H4 (cell line): Measurements from ENCODE around the gene KRTAP10-6. TPM values are rescaled to one million over a fixed set of nuclear protein-coding genes. Genes with fewer than 3 reads are reported as not detected.
"Not testable (repeated sequence)": the region's sequence is repeated elsewhere in the genome, so short reads cannot be mapped to it uniquely, and the experiment has no call there.

Experiments used
- DNase-seq: peaks from one replicate; pipeline ENCODE4 v3.0.0-alpha.2; 2015; ENCODE audit warnings: low spot score
- total RNA-seq: library from RNA; depleted of rRNA; stranded (reverse); fragments of >200 nt; shearing (Covaris generic); gene quantifications from 2 replicates; pipeline ENCODE4 v1.2.3, GENCODE V29; 2014

Gene KRTAP10-6
- total RNA-seq, 1 experiment from 2014 or later = not detected

DNA sequence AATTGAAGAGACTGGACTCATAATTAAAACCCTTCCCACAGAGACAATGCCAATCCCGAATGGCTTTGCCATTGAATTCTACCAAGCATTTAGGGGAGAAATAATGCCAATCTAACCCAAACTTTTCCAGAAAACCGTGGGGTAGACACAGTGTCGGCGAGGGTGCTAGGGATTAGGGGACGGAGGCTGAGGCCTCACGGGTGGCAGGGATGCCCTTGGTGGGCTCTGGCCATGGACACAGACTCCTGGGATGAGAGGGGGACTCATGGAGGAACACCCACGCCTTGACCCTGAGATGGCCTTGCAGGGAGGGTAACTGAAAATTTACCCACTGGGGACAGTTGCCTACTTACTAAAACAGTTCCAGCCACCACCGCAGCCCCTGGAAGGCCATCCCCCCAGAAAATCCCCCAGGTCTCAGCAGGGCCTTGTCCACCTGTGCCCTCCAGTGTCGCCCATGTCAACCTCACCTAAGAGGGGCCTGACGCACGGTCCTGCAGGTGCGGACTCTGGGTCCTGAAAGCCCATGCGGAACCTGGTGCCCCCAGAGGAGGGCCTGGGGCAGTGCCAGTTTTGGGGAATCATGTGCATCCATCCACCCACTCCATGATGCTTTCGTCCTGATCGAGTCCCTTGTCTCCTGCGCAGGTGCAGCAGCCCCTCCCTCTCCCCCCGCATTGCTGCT is 13.8 kb downstream of the KRTAP10-6 start:
- no peak for DNase-seq

DNA sequence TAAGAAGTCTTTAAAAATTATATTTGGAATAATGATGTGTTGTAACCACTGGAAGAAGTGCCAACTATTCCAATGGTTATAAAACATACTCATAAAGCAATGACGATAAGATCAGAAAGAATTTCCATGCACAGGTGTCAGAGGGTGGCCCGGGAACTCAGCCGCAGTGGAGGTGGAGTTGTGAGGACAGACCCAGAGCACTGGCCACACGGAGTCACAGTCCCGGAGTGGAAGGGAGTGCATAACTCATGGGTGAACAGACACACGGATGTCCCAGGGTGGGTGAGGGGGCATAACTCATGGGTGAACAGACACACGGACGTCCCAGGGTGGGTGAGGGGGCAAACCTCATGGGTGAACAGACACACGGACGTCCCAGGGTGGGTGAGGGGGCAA is 16.3 kb downstream of the KRTAP10-6 start:
- no peak for DNase-seq

DNA sequence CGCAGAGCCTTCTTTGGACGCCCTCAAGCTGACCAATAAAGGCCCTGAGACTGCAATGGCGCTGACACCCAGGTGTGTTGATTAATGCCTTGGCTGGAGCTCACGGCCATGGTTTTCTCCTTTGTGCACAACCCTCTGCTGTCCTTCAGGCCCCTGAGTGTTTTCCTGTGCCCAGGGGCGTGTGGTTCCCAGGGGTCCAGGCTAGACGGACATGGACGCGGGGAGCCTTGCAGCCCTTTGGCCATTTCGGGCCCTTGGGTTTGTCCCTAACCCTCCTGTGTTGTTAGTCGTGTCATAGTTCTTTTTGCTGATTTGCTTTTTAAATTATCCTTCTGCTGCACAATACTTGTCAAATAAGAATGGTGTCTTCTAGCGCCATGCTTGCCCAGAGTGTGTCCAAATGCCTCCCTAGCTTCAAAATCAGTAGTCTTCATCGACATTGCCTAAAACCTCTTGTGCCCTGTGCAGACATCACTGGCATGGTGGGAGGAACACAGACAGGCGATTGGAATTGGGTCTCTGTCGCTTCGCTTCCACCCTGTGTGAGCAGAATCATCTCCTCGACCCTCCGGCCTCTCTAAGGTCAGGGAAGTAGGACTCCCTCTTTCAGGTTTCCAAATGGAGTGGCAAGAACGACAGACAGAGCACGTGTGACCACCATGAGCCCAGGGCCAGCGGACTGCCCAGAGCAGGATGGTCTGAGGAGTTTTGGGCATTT is 16.8 kb downstream of the KRTAP10-6 start:
- no peak for DNase-seq

DNA sequence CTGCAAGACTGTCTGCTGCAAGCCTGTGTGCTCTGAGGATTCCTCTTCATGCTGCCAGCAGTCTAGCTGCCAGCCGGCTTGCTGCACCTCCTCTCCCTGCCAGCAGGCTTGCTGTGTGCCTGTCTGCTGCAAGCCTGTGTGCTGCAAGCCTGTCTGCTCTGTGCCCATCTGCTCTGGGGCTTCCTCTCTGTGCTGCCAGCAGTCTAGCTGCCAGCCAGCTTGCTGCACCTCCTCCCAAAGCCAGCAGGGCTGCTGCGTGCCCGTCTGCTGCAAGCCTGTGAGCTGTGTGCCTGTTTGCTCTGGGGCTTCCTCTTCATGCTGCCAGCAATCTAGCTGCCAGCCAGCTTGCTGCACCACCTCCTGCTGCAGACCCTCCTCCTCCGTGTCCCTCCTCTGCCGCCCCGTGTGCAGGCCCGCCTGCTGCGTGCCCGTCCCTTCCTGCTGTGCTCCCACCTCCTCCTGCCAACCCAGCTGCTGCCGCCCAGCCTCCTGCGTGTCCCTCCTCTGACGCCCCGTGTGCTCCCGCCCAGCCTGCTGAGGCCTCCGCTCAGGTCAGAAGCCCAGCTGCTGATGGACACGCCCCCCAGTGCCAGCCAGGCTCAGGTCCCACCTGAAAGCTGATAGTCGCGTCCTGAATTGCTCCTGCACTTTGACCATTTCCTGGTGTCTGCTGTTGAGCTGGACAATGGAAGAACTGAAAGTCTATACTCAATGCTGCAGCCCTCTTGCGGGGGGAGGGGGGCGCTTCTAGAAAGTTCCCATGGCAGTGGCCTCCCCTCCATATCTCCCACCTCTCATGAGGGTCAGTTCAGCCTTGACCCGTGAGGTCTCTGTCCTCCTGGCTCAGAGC is 17.6 kb downstream of the KRTAP10-6 start:
- no peak for DNase-seq

DNA sequence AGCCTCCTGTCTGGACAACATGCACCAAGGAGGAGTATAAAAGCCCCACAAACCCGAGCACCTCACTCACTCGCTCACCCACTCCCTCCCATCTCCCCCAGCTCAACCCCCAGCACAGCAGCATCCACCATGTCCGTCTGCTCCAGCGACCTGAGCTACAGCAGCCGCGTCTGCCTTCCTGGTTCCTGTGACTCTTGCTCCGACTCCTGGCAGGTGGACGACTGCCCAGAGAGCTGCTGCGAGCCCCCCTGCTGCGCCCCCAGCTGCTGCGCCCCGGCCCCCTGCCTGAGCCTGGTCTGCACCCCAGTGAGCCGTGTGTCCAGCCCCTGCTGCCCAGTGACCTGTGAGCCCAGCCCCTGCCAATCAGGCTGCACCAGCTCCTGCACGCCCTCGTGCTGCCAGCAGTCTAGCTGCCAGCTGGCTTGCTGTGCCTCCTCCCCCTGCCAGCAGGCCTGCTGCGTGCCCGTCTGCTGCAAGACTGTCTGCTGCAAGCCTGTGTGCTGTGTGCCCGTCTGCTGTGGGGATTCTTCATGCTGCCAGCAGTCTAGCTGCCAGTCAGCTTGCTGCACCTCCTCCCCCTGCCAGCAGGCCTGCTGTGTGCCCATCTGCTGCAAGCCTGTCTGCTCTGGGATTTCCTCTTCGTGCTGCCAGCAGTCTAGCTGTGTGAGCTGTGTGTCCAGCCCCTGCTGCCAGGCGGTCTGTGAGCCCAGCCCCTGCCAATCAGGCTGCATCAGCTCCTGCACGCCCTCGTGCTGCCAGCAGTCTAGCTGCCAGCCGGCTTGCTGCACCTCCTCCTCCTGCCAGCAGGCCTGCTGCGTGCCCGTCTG is 18.5 kb downstream of the KRTAP10-6 start, which contains the start of gene KRTAP10-4:
KRTAP10-4 (plus strand) TSS at position 100 of the 827 bp plus-strand sequence; CDS start at position 130, 30 bp downstream.
- DNase-seq = not testable (repeated sequence)

DNA sequence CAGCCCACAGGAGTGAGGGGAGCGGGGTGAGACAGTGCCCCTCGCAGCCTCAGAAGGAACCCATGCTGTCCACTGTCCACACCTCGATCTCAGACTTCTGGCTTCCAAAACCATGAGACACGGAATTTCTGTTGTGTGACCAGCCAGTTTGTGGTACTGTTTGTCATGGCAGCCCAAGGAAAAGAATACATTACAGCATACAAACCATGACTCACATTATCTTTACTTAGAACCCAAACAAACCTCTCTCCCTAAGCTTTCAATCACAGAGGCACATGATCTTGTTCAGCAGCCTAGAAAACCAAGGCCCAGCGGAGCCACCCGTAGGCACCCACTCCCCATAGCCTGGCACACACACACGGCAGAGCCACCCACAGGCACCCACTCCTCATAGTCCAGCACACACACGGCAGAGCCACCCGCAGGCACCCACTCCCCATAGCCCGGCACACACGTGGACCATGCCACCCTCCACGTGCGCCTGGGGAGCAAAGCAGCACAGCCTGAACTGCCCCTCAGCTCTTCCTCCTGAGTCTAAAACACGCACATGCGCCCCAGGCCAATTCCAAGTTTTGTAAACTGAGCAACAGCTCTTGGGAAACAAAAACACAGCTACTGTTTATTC is 19.2 kb downstream of the KRTAP10-6 start:
- DNase-seq = peak; percentile 57

DNA sequence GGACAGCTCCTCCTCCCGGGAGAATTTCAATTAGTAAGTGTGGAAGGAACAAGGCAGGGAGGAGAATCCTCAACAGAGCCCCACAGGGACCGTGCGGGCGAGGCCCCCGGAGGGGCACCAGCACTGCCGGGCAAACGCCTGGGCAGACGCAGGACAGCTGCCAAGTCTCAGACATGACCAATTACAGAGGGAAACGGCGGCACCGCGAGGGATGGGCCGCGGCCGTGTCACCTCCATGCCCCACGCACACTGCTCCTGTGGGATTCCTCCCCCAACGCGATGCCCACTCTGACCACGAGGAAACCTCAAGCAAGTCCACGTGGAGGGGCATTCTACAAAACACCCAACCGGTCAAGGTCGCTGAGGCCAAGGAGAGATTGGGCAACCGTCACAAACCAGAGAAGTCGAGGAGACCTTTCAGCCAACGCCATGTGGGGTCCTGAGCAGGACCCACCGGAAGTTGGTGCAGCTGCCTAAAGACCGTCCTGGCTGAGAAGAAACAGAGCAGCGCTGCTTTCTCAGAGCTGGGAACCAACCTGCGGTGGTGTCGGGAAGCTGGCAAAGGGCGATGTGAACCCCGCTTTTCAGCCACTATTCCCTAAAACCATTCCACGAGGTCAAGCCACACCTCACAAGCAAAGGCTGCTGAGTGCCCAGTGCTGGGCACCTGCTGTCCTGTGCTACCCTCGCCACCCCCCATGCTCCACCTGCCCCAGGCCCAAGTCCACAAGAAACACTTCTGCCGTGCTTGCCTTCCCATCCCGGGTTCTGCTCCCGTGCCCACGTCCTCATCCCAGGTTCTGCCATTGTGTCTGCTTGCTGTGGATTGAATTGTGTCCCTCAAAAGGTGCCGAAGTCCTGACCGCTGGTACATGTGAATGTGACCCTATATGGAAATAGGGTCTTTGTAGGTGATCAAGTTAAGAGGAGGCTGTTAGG is 20.2 kb downstream of the KRTAP10-6 start:
- no peak for DNase-seq

DNA sequence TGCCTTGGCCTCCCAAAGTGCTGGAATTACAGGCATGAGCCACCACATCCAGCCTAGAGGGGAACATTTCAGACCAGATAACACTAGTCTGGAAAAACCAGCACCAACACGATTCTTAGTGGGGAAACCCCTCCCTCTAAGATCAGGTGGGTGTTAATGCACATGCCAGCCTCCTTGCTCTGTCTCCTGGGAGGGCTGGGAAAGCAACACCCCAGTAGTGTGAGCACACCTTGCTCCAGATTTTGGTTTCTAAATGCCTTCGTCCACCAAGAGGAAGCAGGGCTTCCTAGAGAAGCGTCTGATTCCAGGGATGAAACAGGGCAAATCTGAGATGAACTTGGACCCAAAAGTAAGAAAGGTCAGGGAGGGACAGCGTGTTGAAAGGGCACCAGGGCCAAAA is 21.0 kb downstream of the KRTAP10-6 start:
- peak; percentile 4 for DNase-seq

DNA sequence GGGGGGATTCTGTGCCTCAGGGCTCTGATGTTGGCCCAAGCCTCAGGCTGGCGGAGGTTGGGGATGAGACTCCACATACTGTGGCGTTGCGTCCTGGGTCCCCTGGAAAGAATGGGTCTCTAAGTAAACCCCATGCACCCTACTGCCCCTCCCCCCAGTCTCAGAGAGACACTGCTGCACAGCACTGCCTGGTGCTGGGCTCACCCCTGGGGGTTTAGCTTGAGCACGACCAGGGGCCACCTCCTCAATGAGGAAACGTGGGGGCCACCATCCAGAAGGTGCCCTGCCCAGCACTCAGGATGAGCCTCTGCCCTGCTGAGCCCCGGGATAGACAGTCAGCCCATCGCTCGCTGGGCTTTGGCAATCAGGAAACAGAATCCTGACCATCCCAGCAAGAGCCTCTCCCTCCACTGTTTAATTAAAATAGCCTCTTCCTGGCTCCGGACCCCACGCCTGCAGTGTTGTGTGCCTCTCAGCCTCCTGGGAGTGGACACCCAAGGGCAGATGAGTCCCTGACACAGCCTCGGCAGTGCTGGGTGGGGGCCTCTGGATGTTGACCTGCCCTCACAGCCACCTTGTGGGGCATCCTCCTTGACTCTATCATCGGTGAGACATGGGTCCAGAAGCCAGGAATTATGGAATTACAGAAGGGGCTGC is 22.3 kb downstream of the KRTAP10-6 start:
- no peak for DNase-seq

DNA sequence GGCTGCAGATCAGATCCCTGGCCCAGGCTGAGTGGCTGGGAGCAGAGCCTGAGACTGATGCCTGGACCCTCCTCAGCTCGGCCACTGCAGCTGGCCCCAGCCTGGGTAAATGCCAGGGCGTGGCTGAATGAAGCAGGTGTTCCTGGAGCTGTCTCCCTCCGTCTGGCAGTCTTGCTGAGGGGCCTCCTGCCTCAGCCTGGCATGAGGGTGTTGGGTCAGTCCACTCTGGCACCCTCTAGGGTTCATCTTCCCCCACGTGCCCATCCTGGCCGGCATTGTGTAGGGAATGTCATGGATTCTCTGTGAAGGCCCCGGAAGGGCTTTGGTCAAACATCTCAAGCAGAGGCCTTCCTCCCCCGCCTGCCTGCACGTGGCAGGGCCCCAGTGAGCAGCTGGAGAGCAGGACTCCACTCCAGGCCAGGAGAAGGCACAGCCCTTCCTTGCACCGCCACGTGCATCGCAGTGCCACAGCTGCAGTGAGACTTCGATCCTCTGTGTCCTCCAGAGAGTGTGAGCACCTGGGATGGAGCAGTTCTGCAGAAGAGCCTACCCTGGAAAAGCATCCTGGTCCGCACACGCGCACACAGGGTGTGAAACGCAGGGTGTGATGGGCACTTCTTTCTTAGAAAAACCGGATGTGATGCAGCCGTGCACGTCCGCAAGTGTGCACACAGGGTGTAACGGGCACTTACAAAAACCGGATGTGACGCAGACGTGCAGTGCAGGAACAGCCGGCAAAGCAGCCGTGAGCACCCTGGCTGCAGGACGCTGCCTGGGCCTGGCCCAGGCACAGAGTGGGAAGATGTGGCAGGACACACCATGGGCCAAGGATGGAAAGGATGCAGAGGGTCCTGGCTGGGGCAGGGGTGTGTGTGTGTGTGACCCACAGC is 23.4 kb downstream of the KRTAP10-6 start:
- no peak for DNase-seq

DNA sequence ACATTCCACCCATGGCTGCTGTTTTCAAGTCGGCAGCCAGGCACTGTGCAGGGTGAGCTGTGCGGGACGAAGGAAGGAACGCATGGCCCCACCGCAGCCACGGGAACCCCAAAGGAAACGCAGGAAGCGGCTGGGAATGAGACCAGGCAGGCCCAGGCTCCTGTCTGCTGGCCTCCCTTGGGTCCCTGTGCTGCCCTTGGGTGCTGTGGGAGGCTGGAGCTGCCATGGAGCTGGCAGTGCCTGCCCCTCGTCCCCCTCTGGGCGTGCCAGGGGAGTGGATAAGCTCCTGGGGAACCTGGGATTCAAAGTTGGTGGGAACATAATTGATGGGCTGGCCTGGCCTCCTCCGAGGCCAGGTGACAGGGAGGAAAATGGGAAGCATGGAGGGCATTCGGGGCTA is 24.0 kb downstream of the KRTAP10-6 start:
- no peak for DNase-seq

DNA sequence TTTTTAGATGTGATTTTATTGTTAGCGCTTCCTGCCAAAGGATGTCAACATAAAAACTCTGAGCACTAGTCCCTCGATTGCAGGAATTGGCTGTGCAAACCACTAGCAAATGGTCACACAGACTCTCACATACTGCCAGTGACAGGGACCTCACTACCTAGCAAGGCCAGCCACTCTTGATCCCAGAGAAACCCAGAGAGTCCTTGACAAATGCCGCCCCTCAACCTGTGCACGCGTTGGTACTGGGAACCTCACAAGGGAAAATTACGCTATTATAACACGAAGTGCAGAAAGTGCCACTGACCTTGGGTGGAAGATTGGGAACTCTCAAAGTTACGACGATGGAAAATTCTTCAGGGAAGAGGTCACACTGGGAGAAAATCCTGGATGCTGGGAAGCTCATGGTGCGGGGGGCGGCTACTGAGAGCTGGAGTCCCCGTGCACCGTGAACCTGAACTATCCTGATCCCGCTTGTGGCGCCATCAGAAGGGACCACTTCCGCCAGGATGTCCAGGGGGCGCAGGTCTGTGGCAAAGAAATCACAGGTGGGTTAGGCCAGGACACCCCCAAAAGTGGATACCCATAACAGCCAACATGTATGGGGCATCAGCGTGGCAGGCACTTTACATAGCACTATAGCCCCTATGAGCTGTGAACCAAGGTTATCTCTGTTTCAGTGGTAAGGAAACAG is 24.7 kb downstream of the KRTAP10-6 start:
- DNase-seq = no peak

DNA sequence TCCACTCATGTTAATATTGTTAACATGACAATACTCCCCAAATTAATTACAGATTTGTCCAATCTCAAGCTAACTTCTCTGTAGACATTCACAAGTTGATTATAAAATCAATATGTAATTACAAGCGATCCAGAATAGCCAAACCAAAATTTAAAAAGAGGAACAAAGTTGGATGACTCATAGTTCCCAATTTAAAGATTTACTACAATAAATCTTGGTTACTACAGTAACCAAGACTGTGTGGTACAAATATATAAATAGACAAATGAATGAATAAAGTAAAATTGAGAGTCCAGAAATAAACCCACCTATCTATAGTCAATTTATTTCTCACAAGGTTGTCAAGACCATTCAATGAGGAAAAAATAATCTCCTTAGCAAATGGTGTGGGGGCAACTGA is 25.9 kb downstream of the KRTAP10-6 start:
- no peak for DNase-seq

DNA sequence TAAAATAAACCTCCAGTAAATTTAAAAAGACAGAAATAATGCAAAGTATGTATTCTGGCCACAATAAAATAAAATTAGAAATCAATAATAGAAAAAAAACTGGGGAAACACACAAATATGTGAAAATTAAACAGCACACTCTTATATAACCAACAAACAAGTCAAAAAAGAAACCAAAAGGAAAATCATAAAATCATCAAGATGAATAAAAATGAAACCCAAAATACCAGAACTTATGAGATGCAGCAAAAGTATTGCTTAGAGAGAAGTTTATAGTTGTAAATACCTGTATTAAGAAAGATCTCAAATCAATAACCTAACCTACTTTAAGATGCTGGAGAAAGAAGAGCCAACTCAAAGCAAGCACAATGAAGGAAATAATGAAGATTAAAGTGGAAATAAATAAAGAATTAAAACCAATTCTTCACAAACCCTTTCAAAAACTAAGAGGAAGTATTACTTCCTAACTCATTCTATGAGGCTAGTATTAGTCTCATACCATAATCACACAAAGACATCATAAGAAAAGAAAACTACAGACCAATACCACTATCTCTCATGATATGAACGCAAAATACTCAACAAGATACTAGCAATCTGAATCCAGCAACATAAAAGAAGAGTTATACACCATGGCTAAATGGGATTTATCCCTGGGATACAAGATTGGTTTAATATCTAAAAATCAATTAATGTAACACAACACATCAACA is 27.3 kb downstream of the KRTAP10-6 start:
- DNase-seq = no peak

DNA sequence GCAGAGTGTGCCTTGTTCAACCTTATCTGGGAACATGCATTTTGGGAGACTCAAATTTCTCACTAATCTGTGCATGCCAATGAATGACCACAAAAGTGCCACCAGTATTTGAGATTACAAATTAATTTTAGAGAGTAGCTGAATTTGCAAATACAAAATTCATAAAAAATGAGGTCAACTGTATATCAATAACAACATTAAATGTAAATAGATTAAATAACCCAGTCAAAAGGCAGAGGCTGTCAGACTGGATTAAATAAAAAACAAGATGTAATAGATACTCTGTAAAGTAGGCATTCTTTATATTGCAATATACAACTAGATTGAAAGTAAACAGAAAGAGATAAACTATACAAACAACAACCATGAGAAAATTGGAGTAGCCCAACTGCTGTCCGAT is 28.2 kb downstream of the KRTAP10-6 start:
- no peak for DNase-seq

DNA sequence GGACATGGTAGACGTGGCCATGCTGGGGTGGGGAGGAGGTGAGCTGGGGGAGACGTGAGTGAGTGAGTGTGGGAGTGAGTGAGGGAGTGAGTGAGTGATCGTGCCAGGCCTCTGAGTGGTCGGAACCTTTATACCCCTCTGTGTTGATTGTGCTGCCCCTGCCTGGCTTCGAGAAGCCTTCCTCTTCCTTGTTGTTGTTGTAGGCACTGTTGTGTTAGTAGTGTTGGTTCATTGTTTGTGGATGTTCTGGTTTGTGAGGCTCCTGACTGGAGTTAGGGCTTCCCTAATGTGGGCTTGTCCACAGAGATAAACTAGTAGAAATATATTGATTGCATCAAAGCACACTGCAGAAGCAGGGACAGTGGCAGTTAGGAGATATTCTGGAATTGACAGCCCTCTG is 33.6 kb downstream of the KRTAP10-6 start, which contains the start of gene KRTAP10-3:
KRTAP10-3 (minus strand) TSS at position 101 of the 400 bp plus-strand sequence; CDS start at position 21, 80 bp downstream.
- DNase-seq = no peak

DNA sequence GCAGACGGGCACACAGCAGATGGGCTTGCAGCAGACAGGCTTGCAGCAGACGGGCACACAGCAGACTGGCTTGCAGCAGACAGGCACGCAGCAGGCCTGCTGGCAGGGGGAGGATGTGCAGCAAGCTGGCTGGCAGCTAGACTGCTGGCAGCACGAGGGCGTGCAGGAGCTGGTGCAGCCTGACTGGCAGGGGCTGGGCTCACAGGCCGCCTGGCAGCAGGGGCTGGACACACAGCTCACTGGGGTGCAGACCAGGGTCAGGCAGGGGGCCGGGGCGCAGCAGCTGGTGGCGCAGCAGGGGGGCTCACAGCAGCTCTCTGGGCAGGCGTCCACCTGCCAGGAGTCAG is 34.0 kb downstream of the KRTAP10-6 start:
- DNase-seq = not testable (repeated sequence)
